Duodenal mucosa (tissue), 2 donors: Measurements from ENCODE around the gene TBL2.

Experiments
- H3K27ac ChIP-seq: one replicate; pipeline ENCODE4 v1.7.0; 2013; ENCODE audit warnings: low read depth, low read length
- H3K27me3 ChIP-seq, 2 donors: one replicate each; pipeline ENCODE4 v1.7.0; 2013; ENCODE audit warnings: low read length in 2 of 2, control low read depth in 1 of 2; ENCODE audit not compliant: insufficient read depth in 2 of 2, control insufficient read depth in 1 of 2
- H3K36me3 ChIP-seq, 2 donors: one replicate each; pipeline ENCODE4 v1.7.0; 2013; ENCODE audit warnings: low read length in 2 of 2, control low read depth in 1 of 2; ENCODE audit not compliant: insufficient read depth in 2 of 2, control insufficient read depth in 1 of 2
- H3K4me1 ChIP-seq, 2 donors: one replicate each; pipeline ENCODE4 v1.7.0; 2013; ENCODE audit warnings: low read length in 2 of 2, control low read depth in 1 of 2; ENCODE audit not compliant: insufficient read depth in 2 of 2, control insufficient read depth in 1 of 2
- H3K4me3 ChIP-seq, 2 donors: one replicate each; pipeline ENCODE4 v1.7.0; 2013; ENCODE audit warnings: low read length in 2 of 2, low read depth in 1 of 2
- H3K9ac ChIP-seq, 2 donors: one replicate each; pipeline ENCODE4 v1.7.0; 2013; ENCODE audit warnings: low read length in 2 of 2, low read depth in 1 of 2
- H3K9me3 ChIP-seq, 2 donors: one replicate each; pipeline ENCODE4 v1.7.0; 2013; ENCODE audit warnings: low read length in 2 of 2, control low read depth in 1 of 2; ENCODE audit not compliant: control insufficient read depth in 1 of 2

The TBL2 gene, protein sequence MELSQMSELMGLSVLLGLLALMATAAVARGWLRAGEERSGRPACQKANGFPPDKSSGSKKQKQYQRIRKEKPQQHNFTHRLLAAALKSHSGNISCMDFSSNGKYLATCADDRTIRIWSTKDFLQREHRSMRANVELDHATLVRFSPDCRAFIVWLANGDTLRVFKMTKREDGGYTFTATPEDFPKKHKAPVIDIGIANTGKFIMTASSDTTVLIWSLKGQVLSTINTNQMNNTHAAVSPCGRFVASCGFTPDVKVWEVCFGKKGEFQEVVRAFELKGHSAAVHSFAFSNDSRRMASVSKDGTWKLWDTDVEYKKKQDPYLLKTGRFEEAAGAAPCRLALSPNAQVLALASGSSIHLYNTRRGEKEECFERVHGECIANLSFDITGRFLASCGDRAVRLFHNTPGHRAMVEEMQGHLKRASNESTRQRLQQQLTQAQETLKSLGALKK

DNA sequence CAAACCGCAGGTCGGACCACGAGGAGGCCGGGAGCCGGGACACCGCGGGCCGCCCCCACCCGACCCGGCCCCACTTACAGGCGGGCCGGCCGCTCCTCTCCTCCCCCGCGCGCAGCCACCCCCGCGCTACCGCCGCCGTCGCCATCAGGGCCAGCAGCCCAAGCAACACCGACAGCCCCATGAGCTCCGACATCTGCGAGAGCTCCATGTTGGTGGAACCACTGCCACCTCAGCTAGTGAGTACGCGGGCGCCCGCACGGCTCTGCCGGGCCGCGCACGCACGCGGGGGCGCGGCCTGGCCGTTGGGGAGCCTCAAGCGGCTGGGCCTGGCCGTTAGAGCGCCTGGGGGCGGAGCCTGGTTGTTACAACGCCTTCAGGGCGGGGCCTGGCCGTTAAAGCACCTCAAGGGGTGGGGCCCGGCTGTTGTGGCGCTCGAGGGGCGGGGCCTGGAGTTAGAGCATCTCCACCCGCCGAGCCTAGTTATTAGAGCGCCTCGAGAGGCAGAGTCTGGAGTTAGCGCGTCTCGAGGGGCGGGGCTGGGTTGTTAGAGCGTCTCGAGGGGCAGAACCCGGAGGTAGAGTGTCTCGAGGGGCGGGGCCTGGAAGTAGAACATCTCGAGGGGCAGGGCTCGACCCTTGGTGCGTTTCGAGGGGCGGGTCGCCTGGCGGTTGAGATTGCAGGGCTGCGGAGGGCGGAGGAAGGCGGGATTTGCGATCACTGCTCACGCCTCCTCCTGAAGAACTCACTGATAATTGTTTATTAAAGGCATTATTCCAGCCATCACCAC lies at the start of gene TBL2:
TSS of gene TBL2 (minus strand) at position 238 of the 787 bp plus-strand sequence. CDS start at position 208, 30 bp downstream.
- peaks cover 9 to 15% of the 10 kb centered on the region in 2 donors for H3K36me3 ChIP-seq
- H3K4me1 ChIP-seq = peaks cover 7 to 20% of the 10 kb centered on the region in 2 donors
- peak within 1 kb of the TSS; percentile 88 to 96 for H3K9ac ChIP-seq
- no peaks in the 10 kb centered on the region for H3K27me3 ChIP-seq
- H3K27ac ChIP-seq = peak within 1 kb of the TSS; percentile 80
- H3K4me3 ChIP-seq = peak within 1 kb of the TSS; percentile 77 to 99
- no peaks in the 10 kb centered on the region for H3K9me3 ChIP-seq

DNA sequence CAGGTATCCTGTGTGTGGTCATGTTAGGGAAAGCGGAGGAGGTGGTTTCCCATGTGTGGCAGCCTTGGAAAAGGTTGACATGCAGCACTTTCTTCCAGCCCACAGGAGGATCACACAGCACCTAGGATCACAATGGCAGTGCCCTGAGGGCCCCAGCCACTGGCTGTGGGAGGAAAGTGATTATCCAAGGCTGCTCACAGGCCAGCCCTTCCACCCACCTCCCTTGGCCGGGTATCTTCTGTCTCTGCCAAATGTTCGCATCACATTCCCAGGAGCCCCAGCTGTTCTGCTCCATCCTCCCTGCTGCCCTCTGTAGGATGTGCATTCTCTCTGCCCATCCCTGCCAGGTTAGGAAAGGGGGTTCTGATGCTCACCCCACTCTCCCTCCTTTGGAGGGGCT lies 48.4 kb upstream of the TBL2 start:
- no peak overlapping the region for H3K9ac ChIP-seq
- no peak overlapping the region for H3K27ac ChIP-seq
- peaks cover 5 to 24% of the 10 kb centered on the region in 2 donors for H3K27me3 ChIP-seq
- peaks cover 0 to 9% of the 10 kb centered on the region in 2 donors for H3K4me1 ChIP-seq
- no peak overlapping the region for H3K4me3 ChIP-seq
- H3K36me3 ChIP-seq = no peaks in the 10 kb centered on the region
- no peaks in the 10 kb centered on the region for H3K9me3 ChIP-seq

DNA sequence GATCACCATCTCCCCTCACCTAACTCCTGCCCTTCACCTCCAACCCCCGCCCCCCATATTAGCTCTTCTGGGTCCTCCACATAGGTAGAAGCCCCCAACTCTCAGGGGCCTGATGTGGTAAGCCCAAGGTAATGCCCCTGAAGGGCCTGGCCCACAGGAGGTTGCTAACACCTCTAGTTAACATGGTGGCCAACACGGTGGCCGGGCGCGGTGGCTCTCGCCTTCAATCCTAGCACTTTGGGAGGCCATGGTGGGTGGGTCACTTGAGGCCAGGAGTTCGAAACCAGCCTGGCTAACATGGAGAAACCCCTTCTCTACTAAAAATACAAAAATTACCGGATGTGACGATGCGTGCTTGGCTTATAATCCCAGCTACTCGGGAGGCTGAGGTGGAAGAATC lies 46.9 kb upstream of the TBL2 start:
- Histone ChIP-seq H3K36me3 (no peaks in the 10 kb centered on the region), H3K9me3 (no peaks in the 10 kb centered on the region), H3K4me3 (no peak overlapping the region), H3K27me3 (peaks cover 8 to 24% of the 10 kb centered on the region in 2 donors), H3K27ac (no peak overlapping the region), H3K9ac (no peak overlapping the region), H3K4me1 (peaks cover 0 to 9% of the 10 kb centered on the region in 2 donors)

GRCh38 chr7:73624669-73625001 lies 46.3 kb upstream of the TBL2 start:
- H3K4me3 ChIP-seq = no peak overlapping the region
- no peak overlapping the region for H3K9ac ChIP-seq
- peaks cover 8 to 24% of the 10 kb centered on the region in 2 donors for H3K27me3 ChIP-seq
- no peak overlapping the region for H3K27ac ChIP-seq
- no peaks in the 10 kb centered on the region for H3K36me3 ChIP-seq
- peaks cover 0 to 9% of the 10 kb centered on the region in 2 donors for H3K4me1 ChIP-seq
- no peaks in the 10 kb centered on the region for H3K9me3 ChIP-seq

- Histone ChIP-seq H3K9ac (peak within 1 kb of the TSS; percentile 72 to 77), H3K4me3 (peak within 1 kb of the TSS; percentile 71 to 76), H3K4me1 (peaks cover 0 to 9% of the 10 kb centered on the region in 2 donors), H3K27me3 (peaks cover 8 to 24% of the 10 kb centered on the region in 2 donors), H3K36me3 (no peaks in the 10 kb centered on the region), H3K9me3 (no peaks in the 10 kb centered on the region), H3K27ac (peak within 1 kb of the TSS; percentile 10)
Measured at GRCh38 chr7:73623798-73624668, 45.7 kb upstream of the TBL2 start, which contains the start of gene MLXIPL. Gene MLXIPL (minus strand): TSS chr7:73624522. CDS start chr7:73624492, 30 bp downstream.

DNA sequence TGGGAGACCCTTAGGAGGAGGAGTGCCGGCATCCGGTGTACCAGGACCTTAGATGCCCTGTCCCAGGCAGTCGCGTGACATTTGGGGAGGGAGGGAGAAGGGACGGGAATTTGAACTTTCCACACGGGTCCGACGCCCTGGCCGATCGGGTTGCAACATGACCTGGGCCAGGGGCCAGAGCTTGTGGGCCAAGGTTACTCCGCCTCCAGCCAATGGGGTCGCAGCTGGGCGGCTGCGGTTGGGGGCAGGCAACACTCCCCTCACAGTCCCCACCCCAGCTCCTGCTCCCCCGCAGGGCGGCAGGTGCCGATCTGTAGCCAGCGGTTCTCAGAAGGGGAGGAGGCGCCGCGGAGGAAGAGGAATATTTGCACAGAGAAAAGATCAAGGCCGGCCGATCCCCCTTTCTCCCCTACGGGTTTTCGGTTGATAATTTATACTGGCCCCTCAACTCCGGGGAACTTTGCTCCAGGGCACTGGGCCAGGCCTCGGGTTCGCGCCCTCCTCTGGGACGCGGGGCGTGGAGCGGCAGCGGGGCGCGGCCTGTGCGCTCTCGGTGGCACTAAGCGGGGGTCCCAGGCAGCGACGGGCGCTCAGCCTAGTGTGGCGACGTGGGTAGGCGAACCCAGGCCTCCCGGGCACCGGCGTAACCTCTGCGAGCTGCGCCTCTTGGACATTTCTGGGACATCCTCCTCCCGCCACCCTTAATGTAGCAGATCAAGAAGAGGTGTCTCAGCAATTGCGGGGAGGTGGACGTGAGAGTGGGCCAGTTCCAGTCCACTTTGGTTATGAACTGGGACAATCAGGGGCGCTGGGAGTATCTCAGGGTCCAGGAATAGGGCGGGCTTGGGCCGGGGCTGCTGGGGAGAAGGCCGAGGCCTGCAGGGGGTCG lies 44.8 kb upstream of the TBL2 start:
- H3K9ac ChIP-seq = peak overlapping the region; percentile 72 to 77
- H3K4me3 ChIP-seq = peak overlapping the region; percentile 71 to 76
- H3K4me1 ChIP-seq = peaks cover 0 to 9% of the 10 kb centered on the region in 2 donors
- peaks cover 0 to 4% of the 10 kb centered on the region in 2 donors for H3K36me3 ChIP-seq
- no peaks in the 10 kb centered on the region for H3K9me3 ChIP-seq
- H3K27me3 ChIP-seq = peaks cover 5 to 21% of the 10 kb centered on the region in 2 donors
- no peak overlapping the region for H3K27ac ChIP-seq

- peaks cover 3 to 16% of the 10 kb centered on the region in 2 donors for H3K27me3 ChIP-seq
- peaks cover 0 to 9% of the 10 kb centered on the region in 2 donors for H3K4me1 ChIP-seq
- no peaks in the 10 kb centered on the region for H3K9me3 ChIP-seq
- peaks cover 0 to 4% of the 10 kb centered on the region in 2 donors for H3K36me3 ChIP-seq
- peak overlapping the region; percentile 7 to 77 for H3K9ac ChIP-seq
- no peak overlapping the region for H3K27ac ChIP-seq
- peak overlapping the region; percentile 71 to 76 for H3K4me3 ChIP-seq
Measured at GRCh38 chr7:73622527-73622908, 44.1 kb upstream of the TBL2 start.

GRCh38 chr7:73621168-73622063 lies 43.0 kb upstream of the TBL2 start:
- H3K27ac ChIP-seq = no peak overlapping the region
- peaks cover 0 to 9% of the 10 kb centered on the region in 2 donors for H3K4me1 ChIP-seq
- no peaks in the 10 kb centered on the region for H3K9me3 ChIP-seq
- no peak overlapping the region for H3K9ac ChIP-seq
- H3K4me3 ChIP-seq = no peak overlapping the region
- peaks cover 3 to 11% of the 10 kb centered on the region in 2 donors for H3K27me3 ChIP-seq
- H3K36me3 ChIP-seq = peaks cover 0 to 4% of the 10 kb centered on the region in 2 donors
